Measurements from ENCODE around the gene OR52N1. TPM values are rescaled to one million over a fixed set of nuclear protein-coding genes. Genes with fewer than 3 reads are reported as not detected.

The OR52N1 gene
- total and polyA plus RNA-seq, 8 donors, result not detected

DNA sequence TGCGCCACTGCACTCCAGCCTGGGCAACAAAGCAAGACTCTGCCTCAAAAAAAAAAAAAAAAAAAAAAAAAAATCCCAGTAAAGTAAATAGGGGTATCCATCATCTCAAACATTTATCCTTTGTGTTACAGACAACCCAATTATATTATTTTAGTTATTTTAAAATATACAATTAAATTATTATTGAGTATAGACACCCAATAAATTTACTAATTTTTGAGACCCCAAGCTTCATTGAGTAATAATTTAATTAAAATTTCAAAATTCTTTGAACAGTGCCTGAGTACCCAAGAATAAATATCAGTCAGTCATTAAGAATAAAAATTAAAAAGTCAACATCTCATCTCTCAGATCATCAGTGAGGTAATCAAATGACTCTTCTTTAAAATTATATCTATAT lies 37.1 kb downstream of the OR52N1 start, which contains the start of gene OR52N4:
OR52N4 (plus strand) TSS at position 301 of the 400 bp plus-strand sequence. CDS start 498 bp downstream, outside the sequence.
- Histone ChIP-seq H3K36me3 (no peaks in the 10 kb centered on the region), H3K27ac (no peak within 1 kb of the TSS), H3K4me3 (no peak within 1 kb of the TSS), H3K4me1 (no peaks in the 10 kb centered on the region), H3K27me3 (no peaks in the 10 kb centered on the region), H3K9me3 (no peaks in the 10 kb centered on the region)
- TF ChIP-seq, protein P1, sequence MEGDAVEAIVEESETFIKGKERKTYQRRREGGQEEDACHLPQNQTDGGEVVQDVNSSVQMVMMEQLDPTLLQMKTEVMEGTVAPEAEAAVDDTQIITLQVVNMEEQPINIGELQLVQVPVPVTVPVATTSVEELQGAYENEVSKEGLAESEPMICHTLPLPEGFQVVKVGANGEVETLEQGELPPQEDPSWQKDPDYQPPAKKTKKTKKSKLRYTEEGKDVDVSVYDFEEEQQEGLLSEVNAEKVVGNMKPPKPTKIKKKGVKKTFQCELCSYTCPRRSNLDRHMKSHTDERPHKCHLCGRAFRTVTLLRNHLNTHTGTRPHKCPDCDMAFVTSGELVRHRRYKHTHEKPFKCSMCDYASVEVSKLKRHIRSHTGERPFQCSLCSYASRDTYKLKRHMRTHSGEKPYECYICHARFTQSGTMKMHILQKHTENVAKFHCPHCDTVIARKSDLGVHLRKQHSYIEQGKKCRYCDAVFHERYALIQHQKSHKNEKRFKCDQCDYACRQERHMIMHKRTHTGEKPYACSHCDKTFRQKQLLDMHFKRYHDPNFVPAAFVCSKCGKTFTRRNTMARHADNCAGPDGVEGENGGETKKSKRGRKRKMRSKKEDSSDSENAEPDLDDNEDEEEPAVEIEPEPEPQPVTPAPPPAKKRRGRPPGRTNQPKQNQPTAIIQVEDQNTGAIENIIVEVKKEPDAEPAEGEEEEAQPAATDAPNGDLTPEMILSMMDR (IDR thresholded peaks at IDR 0.05), result no peak
- ATAC-seq, result no peak
- DNase-seq, result no peak
- intact Hi-C loops (cut with DNase I), result no loop called here

DNA sequence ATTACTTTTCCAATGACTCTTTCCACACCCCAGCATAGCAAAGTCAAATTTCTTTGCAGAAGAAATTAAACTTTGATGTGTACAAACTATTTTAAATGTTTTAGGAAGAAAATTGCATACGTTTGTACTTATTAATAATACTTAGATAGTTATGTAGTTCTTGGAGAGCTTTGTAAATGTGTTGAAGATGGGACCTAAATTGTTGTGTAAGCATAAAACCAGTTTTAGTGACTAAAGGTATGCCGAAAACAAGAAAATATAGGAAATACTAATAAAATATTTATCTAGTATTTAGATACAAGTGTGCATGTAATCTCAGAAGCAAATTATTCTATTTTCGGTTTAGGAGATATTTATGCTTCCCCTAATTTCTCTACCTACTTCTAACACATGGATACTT lies 41.2 kb downstream of the OR52N1 start:
- TF ChIP-seq, protein P1 (IDR thresholded peaks at IDR 0.05), result no peak
- Histone ChIP-seq H3K27me3 (no peaks in the 10 kb centered on the region), H3K36me3 (no peaks in the 10 kb centered on the region), H3K4me3 (no peak overlapping the region), H3K27ac (no peak overlapping the region), H3K4me1 (no peaks in the 10 kb centered on the region), H3K9me3 (no peaks in the 10 kb centered on the region)
- intact Hi-C loops (cut with DNase I), result no loop called here
- ATAC-seq, result no peak
- no peak for DNase-seq

DNA sequence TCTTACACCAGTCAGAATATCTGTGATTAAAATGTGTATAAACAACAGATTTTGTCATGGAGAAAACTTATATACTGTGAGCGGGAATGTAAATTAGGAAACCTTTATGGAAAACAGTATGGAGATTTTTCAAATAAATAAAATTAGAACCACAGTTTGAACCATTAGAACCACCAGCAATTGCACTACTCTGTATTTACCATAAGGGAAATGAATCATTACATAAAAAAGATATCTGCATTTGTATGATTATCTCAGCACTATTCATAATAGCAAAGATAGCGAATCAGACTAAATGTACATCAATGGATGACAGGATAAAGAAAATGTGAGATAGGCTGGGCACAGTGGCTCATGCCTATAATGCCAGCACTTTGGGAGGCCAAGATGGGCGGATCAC lies 44.5 kb downstream of the OR52N1 start:
- Histone ChIP-seq H3K4me3 (no peak overlapping the region), H3K27ac (no peak overlapping the region), H3K4me1 (no peaks in the 10 kb centered on the region), H3K9me3 (peaks cover 0 to 5% of the 10 kb centered on the region in 2 donors), H3K36me3 (no peaks in the 10 kb centered on the region), H3K27me3 (no peaks in the 10 kb centered on the region)
- TF ChIP-seq, protein P1 (IDR thresholded peaks at IDR 0.05), result no peak
- intact Hi-C loops (cut with DNase I), result no loop called here
- ATAC-seq (no peak), DNase-seq (no peak)

DNA sequence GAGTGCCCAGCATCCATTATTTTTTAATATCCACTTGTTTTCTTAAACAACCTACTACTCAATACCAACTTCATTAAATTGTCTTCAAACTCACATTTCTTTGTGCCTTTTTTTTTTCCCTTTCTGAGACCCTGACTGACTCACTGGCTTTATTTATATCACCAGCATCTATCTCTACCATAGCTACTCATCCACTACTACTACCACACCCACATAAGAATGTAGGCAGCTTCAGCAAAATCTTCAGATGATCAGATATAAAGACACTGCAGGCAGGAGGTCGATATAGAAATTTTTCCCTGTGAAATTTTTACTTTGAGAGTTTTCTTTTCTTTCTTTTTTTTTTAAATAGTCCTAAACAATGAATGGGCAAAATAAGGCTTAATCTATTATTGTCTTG lies 52.6 kb downstream of the OR52N1 start:
- Histone ChIP-seq H3K4me1 (no peaks in the 10 kb centered on the region), H3K27me3 (no peaks in the 10 kb centered on the region), H3K9me3 (peaks cover 0 to 10% of the 10 kb centered on the region in 2 donors), H3K36me3 (no peaks in the 10 kb centered on the region), H3K27ac (no peak overlapping the region), H3K4me3 (no peak overlapping the region)
- no peak for DNase-seq
- intact Hi-C loops (cut with DNase I), result no loop called here
- no peak for ATAC-seq
- TF ChIP-seq, protein P1 (IDR thresholded peaks at IDR 0.05), result no peak

DNA sequence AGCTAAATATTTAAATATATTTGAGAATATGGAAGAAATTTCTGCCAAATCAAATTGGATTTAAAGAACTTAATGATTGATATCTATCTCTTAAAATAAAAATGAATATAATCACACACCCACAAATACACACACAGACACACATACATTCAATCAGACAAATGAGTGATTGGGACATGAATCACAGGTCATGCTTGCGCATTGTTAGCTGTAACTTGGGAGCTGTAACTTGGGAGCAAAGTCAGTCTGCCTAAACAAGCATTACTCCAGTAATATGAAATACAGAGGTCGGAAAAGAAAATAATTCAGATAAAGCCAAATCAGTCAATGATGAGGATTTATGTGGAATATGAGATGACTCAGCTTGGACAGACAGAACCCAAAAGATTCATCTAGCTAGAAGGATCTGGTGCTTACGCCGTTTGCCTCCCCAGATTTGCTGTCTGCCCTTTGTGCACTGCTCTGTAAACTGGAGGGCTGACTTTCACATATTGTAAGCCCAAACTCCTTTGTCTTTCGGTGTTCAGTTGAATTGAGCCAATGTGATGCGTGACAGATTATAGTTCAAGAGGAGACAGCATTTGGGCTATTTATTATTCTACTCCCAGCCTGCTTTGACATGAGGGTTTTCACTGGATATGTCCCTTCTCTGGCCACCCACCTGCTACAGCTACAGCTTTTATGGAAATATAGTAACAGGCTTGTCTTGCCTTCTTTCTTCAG lies 53.2 kb downstream of the OR52N1 start:
- Histone ChIP-seq H3K27ac (no peak overlapping the region), H3K4me3 (no peak overlapping the region), H3K36me3 (no peaks in the 10 kb centered on the region), H3K9me3 (peaks cover 0 to 10% of the 10 kb centered on the region in 2 donors), H3K4me1 (no peaks in the 10 kb centered on the region), H3K27me3 (no peaks in the 10 kb centered on the region)
- TF ChIP-seq, protein P1 (IDR thresholded peaks at IDR 0.05), result no peak
- intact Hi-C loops (cut with DNase I), result no loop called here
- ATAC-seq, result no peak
- no peak for DNase-seq

Measured in left lung (tissue), 10 donors.